ENCODE results near the gene BNIP5. TPM values are rescaled to one million over a fixed set of nuclear protein-coding genes. Genes with fewer than 3 reads are reported as not detected.

BNIP5 gene
- polyA plus RNA-seq, 4 donors: 0.07 to 0.33 (median 0.22) TPM

DNA sequence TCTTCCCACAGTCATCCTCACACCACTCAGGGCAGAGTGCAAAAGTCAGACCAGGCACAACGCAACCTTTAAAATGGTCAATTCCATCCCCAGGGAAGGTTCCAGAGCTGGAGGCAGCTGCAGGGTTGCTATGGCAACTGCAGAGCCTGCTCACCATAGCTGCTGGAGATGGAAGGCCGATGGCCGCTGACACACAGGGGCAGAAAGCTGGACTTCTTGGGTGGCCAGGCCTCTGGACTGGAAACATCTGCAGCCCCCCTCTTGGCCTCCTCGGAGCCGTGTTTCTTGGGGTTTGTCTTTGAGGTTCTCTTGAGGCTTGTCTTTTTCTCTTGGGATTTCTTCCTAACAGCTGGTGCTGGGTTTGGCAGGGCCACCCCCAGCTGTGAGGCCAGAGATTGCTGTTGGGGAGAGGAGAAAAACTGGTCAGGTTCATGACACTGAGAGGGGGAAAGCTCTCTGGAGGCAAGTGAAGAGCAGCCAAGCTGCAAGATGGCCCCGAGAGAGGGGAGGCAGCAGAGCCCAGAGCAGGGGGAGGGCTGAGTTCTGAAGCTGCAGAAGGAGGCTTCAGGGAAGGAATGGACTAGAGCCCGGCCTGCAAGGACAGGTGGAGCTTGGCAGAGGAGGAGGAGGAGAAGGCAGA lies 10.2 kb downstream of the BNIP5 start:
- peak in 2 of 4 donors; percentile 43 to 47 for DNase-seq (ENCODE audit: low read depth in 4 of 4, low spot score in 3 of 4)

DNA sequence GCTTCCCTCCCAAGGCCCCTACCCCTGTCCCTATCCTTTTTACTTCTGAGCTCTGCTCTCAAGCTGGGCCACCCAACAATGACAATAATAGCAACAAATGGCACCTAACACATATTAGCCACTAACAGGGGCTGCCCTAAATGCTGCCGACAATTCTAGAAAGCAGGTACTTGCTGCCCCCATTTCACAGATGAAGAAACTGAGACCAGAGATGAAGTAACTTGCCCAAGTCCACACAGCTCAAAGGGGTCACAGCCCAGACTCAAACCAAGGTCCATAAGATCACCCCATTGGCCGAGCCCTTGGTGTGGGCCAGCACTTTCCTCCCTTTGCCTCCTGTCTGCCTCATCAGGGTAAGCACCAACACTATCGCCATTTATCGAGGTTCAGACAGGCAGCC lies 12.0 kb downstream of the BNIP5 start:
- no peak for DNase-seq (ENCODE audit: low read depth in 4 of 4, low spot score in 3 of 4)

DNA sequence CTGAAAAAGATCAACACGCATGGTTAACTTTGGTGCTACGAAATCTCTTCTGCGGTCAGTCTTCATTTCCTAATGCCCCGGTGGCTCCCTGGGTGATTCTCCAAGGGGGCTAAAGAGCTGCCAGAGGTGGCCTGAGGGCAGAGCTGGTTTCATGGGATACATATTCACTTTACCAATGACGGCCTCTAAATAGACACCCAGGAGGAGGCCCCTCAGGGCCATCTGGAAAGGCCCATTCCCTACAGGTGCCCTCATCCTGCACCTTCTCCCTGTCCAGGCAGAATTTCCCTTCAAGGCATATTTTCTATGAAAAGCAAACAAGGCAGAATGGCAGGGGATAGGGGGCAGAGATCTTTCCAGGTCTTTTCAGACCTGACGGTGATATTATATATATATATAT lies 12.5 kb downstream of the BNIP5 start:
- DNase-seq (ENCODE audit: low read depth in 4 of 4, low spot score in 3 of 4): no peak

DNA sequence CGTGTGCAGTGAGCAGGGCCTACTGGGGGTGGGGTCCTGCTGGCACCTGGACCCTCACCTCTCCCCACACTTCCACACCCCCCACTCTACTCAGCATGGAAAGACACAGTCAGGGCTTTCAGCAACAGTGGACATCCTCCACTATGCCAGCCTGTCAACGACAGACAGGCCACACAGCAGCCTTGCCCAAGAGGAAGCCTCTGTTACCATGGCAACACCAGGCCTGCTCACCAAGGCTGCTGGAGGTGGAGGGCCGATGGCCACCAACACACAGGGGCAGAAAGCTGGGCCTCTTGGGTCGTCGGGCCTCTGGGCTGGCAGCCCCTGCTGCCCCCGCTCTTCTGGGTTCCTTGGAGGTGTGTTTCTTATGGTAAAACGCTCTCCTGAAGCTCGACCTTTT lies 13.6 kb downstream of the BNIP5 start:
- DNase-seq (ENCODE audit: low read depth in 4 of 4, low spot score in 3 of 4): no peak

DNA sequence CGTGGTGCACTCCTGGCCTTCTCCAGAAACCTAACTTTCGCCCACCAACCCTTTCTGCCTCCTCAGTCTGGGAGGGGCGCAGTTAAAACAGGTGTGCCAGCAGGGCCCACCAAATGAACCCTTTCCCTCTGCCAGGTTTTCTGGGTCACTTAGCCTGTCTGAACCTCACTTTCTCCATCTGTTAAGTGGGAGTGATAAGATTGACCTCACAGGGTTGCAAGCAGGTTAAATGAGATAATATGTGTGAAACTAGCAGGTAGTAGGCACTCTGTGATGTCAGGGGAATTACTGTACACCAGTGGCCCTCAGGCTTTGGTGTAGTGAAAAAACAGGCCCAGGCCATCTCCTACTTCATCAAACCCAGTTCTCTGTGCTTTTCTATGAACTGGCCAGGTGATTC lies 14.1 kb downstream of the BNIP5 start:
- no peak for DNase-seq (ENCODE audit: low read depth in 4 of 4, low spot score in 3 of 4)

DNA sequence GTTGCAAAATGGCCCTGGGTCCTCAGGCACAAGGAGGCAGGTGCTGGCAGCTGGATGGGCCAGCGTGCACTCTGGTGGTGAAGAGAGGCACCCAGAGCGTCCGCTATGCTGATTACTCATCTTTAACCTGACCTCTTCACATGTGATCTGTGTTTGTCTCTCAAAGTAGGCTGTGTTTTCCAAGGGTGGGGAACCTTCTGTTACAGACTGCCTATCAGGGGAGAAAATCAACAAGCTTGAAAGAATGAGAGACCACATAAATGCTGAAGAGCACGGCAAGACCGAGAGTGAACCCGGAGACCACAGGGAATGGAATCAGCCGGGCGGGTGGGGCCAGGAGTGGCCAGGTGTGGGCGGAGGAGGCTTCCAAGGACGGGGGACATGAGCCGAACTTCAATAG lies 16.2 kb downstream of the BNIP5 start:
- DNase-seq (ENCODE audit: low read depth in 4 of 4, low spot score in 3 of 4): no peak

DNA sequence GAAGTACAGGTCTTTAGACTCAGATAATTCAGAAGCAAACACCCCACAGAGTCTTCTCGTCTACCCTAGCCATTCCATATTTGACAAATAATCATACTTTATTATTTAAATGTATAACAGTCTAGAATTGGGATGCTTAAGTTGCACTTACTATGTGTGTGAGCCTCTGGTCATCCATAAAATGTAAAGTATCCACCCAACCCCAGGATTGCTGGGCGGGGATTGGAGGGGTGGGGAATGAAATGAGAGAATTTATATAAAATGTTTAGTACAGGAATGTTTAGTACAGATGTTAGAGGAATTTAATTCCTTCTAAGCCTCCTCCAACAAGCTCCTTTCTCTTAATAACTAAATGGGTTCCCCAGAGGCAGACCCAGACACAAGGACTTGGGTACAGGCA lies 16.9 kb downstream of the BNIP5 start:
- DNase-seq (ENCODE audit: low read depth in 4 of 4, low spot score in 3 of 4): no peak

DNA sequence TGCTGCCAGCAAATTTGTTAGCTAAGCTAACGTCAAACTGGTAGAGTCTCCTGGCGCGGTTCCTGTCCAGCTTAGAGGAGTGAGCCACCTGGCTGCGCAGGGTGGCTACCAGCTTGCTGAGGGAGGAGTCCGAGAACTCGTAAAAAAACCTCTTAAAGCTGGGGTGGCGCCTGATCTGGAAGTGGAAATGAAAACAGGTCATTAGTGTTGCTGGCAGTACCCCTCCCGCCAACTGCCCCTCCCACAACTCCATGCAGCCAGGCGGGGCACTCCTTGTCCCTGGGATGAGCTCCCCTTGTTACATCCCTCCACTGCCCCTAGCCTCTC lies 17.3 kb downstream of the BNIP5 start:
- DNase-seq (ENCODE audit: low read depth in 4 of 4, low spot score in 3 of 4): no peak

DNA sequence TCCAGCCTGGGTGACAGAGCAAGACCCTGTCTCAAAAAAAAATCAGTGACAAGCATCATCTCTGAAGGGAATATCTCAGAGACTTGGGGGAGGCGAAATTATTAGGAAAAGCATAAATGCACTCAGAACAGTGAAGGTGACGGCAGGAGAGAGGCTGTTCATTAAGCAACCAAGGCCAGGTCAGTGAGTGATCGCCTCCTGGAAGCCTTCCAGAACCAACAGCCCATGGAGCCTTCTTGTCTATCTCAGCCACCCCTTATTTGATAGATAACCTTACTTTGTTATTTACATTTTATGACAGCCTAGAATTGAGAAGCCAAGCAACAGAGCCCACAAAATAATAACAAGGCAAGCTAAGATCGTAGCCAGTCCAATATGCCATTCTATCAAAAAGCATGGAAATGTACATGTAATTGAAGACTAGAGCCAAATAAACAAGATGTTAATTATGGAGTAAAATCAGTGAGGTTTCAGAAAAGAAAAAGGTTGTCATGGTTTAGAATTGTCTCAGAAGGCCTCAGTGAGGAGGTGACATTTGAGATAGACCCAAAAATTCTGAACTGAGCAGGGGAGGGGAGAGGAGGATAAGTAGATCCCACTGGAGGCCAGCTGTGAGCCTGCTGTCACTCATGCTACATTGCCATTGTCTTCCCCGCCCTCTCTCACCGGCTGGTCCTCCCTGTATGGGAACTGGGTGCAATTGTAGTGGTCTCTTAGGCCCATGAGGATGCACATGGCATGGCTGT lies 17.8 kb downstream of the BNIP5 start:
- no peak for DNase-seq (ENCODE audit: low read depth in 4 of 4, low spot score in 3 of 4)

DNA sequence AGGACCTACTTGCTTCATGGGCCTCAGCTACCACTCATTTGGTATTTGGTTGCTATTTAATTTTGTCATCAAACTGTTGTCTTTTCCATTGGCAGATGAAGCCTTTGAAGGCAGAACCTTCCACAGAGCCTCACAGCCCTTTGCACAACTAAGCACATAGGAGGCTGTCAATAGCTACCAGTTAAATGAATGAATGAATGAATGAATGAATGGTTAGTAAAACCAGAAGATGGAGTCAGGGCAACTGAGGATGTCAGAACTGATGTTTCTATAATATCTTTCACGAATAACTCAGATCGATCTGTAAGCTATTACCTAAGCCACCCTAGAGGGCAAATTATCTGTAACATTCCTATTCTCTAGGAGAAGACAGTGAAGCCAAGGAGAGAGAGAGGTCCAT lies 19.1 kb downstream of the BNIP5 start:
- DNase-seq (ENCODE audit: low read depth in 4 of 4, low spot score in 3 of 4): no peak

DNA sequence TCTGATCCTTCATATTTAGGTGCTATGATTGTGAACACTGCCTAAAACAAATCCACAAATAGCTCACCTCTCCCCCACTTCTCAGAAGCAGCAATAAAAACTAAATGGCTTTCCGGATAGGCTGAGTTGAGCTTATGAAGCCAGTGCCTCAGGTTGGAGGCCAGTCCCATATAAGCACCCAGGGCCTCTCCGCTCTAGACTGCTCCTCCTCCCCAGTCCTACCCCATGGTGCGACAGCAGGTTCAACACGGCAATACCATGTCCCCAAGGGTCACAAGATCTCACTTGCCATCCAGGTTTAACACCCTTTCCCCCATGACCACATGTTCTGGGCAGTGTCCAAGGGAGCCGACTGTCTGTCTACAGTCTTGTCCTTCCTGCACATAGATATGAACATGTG lies 20.8 kb downstream of the BNIP5 start:
- no peak for DNase-seq (ENCODE audit: low read depth in 4 of 4, low spot score in 3 of 4)

DNA sequence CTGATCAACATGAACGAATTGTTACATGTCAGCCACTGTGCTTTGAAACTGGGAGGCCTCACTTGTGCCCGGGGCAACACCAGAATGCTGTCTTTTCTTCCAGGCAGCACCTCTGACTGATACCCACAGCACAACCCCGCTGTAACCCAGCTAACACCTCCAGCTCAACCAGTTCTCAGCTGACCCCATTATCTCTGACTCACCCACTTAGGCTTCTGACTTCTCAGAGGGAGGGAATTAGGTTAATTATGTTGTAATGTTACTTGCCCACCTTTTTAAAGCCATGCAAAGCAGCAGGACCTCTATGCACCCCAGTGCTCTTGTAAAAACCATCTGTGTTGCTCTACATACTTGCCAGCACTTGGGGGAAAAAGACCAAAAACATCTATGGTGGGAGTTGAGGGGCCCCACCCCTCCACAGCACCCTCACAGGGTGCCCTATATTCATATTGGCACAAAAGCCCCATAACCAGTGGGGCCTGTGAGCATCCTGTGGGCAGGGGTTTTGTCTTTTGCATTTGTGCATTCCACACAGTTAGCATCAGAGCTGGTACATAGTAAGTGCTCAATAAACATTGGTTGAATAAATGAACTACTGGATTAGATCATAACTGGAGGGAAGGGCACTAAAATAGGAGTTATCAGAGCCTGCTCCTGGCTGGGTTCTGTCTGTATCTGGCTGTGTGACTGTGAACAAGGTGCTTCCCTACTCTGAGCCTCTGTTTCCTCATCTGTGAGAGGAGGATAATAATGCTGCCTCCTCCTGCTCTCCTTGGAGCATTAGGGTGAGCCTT lies 22.3 kb downstream of the BNIP5 start:
- DNase-seq (ENCODE audit: low read depth in 4 of 4, low spot score in 3 of 4): no peak

DNA sequence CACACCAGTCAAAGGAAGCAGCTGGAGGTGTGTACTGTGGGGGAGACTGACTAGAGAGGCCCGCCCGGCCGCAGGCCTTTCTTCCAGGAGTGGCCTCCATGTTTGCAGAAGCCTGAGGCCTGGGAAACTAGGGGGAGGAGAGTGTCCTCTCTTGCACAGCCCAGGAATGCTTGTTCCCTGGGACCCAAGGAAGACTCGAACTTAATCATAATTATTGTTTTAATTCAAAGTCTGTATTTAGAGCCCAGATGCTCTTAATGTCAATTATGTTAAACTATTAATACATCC lies 23.1 kb downstream of the BNIP5 start:
- no peak for DNase-seq (ENCODE audit: low read depth in 4 of 4, low spot score in 3 of 4)

DNA sequence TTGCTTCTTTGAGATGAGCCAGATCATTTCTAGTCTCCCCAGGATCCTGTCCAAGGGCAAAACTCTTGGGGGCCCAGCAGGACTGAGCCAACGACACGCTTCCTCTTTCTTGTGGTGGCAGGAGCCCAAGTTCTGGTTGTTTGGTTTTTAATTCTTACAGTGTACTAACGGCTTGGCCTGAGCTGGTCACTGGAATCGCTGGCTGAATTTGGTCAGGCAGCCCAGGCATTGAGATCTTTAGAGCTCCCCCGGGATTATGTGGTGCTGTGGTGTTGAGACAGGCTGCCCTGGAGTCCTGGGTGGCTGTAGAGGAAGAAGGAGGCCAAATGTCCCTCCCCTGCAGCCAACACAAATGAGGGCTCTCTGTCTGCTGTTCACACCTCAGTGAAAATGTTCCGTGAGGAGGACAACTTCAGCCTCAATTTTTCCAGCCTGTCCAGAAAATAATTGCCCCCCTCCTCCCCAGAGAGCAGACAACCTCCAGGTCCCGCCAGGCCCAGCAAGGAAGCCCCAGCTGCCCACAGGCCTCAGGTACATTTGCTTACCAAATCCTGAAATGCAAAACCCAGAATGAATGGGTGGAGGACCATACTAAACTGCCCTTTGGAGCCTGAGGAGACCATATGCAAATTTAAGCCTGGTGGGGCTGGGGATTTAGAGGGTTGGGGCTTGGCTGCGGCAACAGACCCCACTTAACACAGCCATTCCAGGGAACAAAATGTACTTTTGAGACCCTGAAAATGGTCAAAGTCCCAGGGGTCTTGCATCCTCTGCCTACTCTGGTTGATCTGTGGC lies 23.6 kb downstream of the BNIP5 start:
- DNase-seq (ENCODE audit: low read depth in 4 of 4, low spot score in 3 of 4): no peak

DNA sequence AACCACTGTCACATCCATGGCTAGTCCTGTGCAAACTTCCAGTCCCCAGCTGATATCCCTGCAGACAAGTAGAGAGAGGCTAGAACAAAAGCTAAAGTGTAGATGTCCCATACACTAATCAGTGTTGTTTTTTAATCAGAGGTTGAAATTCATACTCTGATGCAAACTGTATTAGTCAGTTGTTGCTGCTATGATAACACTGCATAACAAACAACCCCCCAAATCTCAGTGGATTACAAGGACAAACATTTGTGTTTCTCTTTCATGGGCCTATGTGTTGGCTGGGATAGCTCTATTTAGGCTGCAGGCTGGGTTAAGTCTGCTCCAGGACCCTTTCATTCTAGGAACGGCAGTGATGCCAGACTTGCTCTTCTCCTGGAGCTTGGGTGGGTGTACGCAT lies 26.8 kb downstream of the BNIP5 start:
- no peak for DNase-seq (ENCODE audit: low read depth in 4 of 4, low spot score in 3 of 4)

DNA sequence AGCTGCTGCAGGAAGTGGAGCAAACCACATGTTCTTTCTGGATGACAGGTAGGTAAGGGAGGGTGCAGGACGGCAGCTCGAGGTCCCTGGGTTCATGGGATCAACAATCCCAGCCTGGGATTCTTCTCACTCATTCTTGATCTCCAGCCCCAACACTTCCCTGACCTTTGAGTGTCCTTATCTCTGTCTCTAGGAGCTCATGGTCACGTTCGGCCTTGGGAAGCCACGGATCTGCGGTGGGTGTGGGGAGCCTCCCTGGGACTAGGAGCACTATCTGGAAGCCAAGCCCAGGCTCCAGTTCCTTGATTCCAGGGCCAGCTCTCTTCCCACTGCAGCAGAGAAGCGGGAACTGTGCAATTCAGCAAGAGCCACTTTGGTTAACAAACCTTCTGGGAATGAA lies 27.5 kb downstream of the BNIP5 start:
- DNase-seq (ENCODE audit: low read depth in 4 of 4, low spot score in 3 of 4): no peak

DNA sequence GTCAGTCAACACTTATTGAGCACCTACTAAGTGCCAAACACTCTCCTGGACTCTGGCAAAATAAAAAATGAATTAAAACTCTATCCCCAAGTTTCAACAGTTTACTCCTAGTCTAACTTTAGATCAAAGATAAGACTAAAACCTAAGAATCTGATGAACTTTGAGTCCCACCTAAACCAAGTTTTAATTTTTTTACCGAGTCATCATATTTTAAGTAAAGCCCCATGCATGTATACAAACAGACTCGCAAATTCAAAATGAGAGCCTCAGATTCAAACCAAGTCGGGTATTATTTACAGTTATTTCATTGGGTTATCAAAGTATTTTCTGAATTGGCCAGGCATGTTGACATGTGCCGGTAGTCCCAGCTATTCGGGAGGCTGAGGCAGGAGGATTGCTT lies 28.2 kb downstream of the BNIP5 start:
- no peak for DNase-seq (ENCODE audit: low read depth in 4 of 4, low spot score in 3 of 4)

DNA sequence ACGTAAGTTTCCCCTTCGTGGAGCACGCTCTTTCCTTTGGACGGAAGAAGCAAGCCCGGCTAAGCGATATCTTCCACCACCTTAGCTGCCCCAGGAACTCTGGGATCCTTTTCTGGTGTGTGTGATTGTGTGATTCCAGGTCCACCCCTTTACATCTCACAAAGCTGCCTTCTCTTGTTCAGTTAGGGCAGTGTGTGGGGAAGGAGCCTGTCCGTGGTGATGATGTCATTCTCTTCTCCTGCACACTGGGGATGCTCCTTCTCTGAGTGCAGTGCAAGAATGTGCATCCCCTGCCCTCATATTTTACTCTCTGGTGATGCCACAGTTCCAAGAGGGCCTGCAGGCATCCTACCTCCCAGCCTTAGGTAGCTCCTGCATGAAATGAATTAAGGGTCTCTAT lies 30.3 kb downstream of the BNIP5 start:
- no peak for DNase-seq (ENCODE audit: low read depth in 4 of 4, low spot score in 3 of 4)

DNA sequence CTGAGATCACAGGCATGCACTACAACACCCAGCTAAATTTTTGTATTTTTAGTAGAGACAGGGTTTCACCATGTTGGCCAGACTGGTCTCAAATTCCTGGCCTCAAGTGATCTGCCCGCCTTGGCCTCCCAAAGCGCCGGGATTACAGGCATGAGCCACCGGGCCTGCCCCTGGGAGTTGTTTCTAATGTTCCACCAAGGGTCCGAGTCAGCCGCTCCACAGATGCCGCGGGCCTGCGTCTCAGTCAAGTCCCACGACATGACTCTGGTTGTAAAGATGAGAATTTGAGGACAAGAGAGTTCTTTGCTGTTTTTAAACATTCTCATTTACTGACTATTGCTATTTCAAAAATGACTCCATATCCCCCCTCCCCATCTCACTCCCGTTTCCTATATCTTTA lies 30.8 kb downstream of the BNIP5 start:
- DNase-seq (ENCODE audit: low read depth in 4 of 4, low spot score in 3 of 4): no peak

DNA sequence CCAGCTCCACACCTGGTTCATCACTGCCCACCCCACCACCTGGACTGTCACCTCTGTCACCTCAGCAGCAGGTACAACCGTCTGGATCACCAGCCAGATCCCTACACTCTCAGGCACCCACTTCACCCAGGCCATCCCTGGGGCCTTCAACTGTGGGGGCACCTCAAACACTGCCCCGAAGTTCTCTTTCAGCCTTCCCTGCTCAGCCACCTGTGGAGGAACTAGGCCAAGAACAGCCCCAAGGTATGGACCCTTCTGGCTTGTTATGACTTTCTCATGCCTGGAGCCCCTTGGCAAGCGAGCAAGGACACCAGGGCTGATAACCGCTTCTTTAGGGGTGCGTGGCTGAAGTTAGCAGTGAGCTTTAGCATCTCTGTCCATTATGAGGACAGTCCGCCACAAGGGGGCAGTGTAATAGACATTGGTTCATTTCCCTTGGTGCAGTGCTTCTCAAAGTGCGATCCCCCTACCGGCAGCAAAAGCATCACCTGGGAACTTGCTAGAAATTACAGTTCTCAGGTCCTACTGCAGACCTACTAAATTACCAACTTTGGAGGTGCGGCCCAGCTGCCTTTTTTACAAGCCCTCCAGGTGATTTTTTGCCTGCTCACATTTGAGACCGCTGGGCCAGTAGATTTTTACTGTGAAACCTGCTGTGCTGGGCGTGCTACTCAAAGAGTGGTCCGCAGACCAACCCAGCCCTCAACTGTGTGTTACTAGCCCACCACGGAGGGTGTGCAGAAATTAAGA lies 34.3 kb downstream of the BNIP5 start:
- DNase-seq (ENCODE audit: low read depth in 4 of 4, low spot score in 3 of 4): peak; percentile 77 to 83 (median 80)

DNA sequence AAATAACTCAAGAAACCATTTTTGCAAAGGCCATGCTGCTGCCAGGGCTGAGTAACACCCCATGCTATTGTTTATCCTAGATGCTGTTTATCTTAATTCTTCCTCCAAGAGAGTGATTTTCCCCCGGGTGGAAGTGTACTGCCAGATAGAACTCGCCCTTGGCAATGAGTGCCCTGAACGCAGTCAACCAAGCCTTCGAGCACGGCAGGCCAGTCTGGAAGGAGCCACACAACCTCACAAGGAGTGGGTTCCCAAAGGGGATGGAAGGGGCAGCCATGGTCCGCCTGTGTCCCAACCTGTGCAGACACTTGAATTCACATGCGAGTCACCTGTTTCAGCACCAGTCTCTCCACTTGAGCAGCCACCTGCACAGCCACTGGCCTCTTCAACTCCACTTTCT lies 34.9 kb downstream of the BNIP5 start:
- DNase-seq (ENCODE audit: low read depth in 4 of 4, low spot score in 3 of 4): no peak
